K562 (cell line): ENCODE data around the gene KCNC4. TPM values are rescaled to one million over a fixed set of nuclear protein-coding genes. Genes with fewer than 3 reads are reported as not detected.

Source experiments
- ATAC-seq: fragments of 200-7000 bp; cut with Tn5 transposase; 3 replicates; pipeline ENCODE4 v1.9.1; 2020; ENCODE audit warnings: moderate library complexity
- BruUV-seq: library from RNA; stranded (reverse); fragments of 400-500 nt; replicated peaks from 2 replicates; lab custom pipeline; 2021; lab: Mats Ljungman, UMichigan
- CTCF ChIA-PET: fragments of 300-600 bp; formaldehyde crosslinking; extraction: SDS; loops from one replicate; lab custom pipeline; 2021; ENCODE audit warnings: low intra/inter-chr PET ratio; lab: Yijun Ruan, JAX
- POLR2A ChIA-PET: fragments of 300-600, 350-650 bp; sonication (Branson Sonifier 250); formaldehyde crosslinking; extraction: SDS; loops from one replicate; lab custom pipeline; 2021; ENCODE audit warnings: antibody characterized with exemption, inconsistent platforms; lab: Yijun Ruan, JAX
- DNase-seq, 4 experiments: peaks; one replicate each; pipeline versions ENCODE4 v3.0.0 to v3.0.0-alpha.2; 2011 to 2018; ENCODE audit warnings: low spot score in 3 of 4, mixed read lengths in 3 of 4; ENCODE audit errors: extremely low read depth in 1 of 4
- FAIRE-seq: peaks from 2 replicates; lab custom pipeline; 2011; peaks lifted over from hg19 to GRCh38; lab: Jason Lieb, UNC
- H2AFZ ChIP-seq: 2 replicates; pipeline ENCODE4 v1.6.0; 2011; ENCODE audit warnings: low read depth, low read length, control low read depth, inconsistent platforms
- H3K27ac ChIP-seq: fragments of 200-600 bp; 3 replicates; pipeline ENCODE4 v1.8.0; 2011; ENCODE audit warnings: low read depth, mild to moderate bottlenecking, control low read depth, inconsistent platforms, low read length, moderate library complexity, mixed read lengths; ENCODE audit errors: extremely low read depth
- H3K27me3 ChIP-seq, 2 experiments: fragments of 300-600 bp in 1 of 2; 2 replicates in 1 of 2; 3 replicates in 1 of 2; pipeline versions ENCODE4 v1.6.0 to v1.8.0; 2011; ENCODE audit warnings: inconsistent platforms in 2 of 2, low read length in 2 of 2, mild to moderate bottlenecking in 1 of 2, mixed read lengths in 1 of 2, moderate library complexity in 1 of 2; ENCODE audit not compliant: control insufficient read depth in 2 of 2, insufficient read depth in 2 of 2
- H3K36me3 ChIP-seq: fragments of 300-600 bp; 3 replicates; pipeline ENCODE4 v1.8.0; 2011; ENCODE audit warnings: mild to moderate bottlenecking, low read length, inconsistent platforms; ENCODE audit not compliant: control insufficient read depth, insufficient read depth
- H3K4me1 ChIP-seq, 2 experiments: fragments of 200-600 bp in 1 of 2; replicated peaks in 1 of 2; 2 replicates in 1 of 2; 3 replicates in 1 of 2; pipeline versions ENCODE4 v1.5.1 to v1.8.0; 2011; ENCODE audit warnings: inconsistent platforms in 2 of 2, low read length in 2 of 2, mild to moderate bottlenecking in 1 of 2, mixed read lengths in 1 of 2, moderate library complexity in 1 of 2; ENCODE audit not compliant: control insufficient read depth in 2 of 2, insufficient read depth in 2 of 2
- H3K4me2 ChIP-seq: 2 replicates; pipeline ENCODE4 v1.6.1; 2011; ENCODE audit warnings: low read length, control low read depth, inconsistent platforms, mixed read lengths; ENCODE audit not compliant: insufficient read depth
- H3K4me3 ChIP-seq: fragments of 200-600 bp; sonication (generic), shearing (Covaris generic); 2 replicates; pipeline ENCODE4 v1.5.1; 2016; ENCODE audit warnings: control low read depth, inconsistent platforms
- H3K79me2 ChIP-seq: fragments of 200-600 bp; 3 replicates; pipeline ENCODE4 v1.8.0; 2011; ENCODE audit warnings: low read length, inconsistent platforms; ENCODE audit not compliant: control insufficient read depth, insufficient read depth
- H3K9ac ChIP-seq, 2 experiments: 2 replicates each; pipeline versions ENCODE4 v1.6.0 to v1.6.1; 2011; ENCODE audit warnings: low read depth in 2 of 2, low read length in 2 of 2, control low read depth in 1 of 2, inconsistent platforms in 1 of 2, mild to moderate bottlenecking in 1 of 2, mixed read lengths in 1 of 2; ENCODE audit not compliant: insufficient read depth in 1 of 2
- H3K9me1 ChIP-seq: one replicate; pipeline ENCODE4 v1.6.0; 2011; ENCODE audit warnings: inconsistent platforms, mild to moderate bottlenecking, low read length, moderate library complexity; ENCODE audit not compliant: control insufficient read depth, insufficient read depth
- H3K9me3 ChIP-seq: replicated peaks from 2 replicates; pipeline ENCODE4 v1.5.1; 2011; ENCODE audit warnings: low read depth, low read length, inconsistent platforms; ENCODE audit not compliant: control insufficient read depth, insufficient read depth
- H4K20me1 ChIP-seq: replicated peaks from 2 replicates; pipeline ENCODE4 v1.6.1; 2011; ENCODE audit warnings: low read length, inconsistent platforms, mixed read lengths; ENCODE audit not compliant: control insufficient read depth, insufficient read depth
- CBX2 ChIP-seq: fragments of 200-600 bp; sonication (generic); IDR thresholded peaks from one replicate; pipeline ENCODE4 v1.6.1; 2012; ENCODE audit warnings: mild to moderate bottlenecking, low read length, inconsistent platforms; ENCODE audit not compliant: insufficient read depth, poor library complexity, severe bottlenecking
- CHCHD3 ChIP-seq: fragments of 250-450 bp; sonication (Bioruptor Pico); IDR thresholded peaks from 2 replicates; pipeline ENCODE4 v2.1.2; 2022; ENCODE audit warnings: mild to moderate bottlenecking
- E2F1 ChIP-seq: sonication (generic); formaldehyde crosslinking; IDR thresholded peaks from 2 replicates; pipeline ENCODE4 v1.8.1; 2023; ENCODE audit warnings: mild to moderate bottlenecking, missing genetic modification reagents, moderate library complexity
- ELF1 ChIP-seq: fragments of 200-800 bp; sonication (Bioruptor generic); IDR thresholded peaks from 2 replicates; pipeline ENCODE4 v1.6.1; 2016; ENCODE audit warnings: missing genetic modification characterization, missing compliant biosample characterization
- ELK1 ChIP-seq: sonication (generic); formaldehyde crosslinking; IDR thresholded peaks from 2 replicates; pipeline ENCODE4 v1.8.1; 2022; ENCODE audit warnings: missing genetic modification reagents
- ESRRA ChIP-seq: fragments of 450-650 bp; IDR thresholded peaks from 2 replicates; pipeline ENCODE4 v1.6.1; 2014; ENCODE audit warnings: low read depth, mild to moderate bottlenecking, moderate library complexity, borderline replicate concordance
- GMEB1 ChIP-seq: fragments of 250-450 bp; sonication (Bioruptor Pico); IDR thresholded peaks from 2 replicates; pipeline ENCODE4 v1.4.0; 2020; ENCODE audit warnings: mild to moderate bottlenecking
- MCM7 ChIP-seq, 2 experiments: fragments of 450-650 bp; IDR thresholded peaks; 2 replicates each; pipeline ENCODE4 v1.6.1; 2016 to 2018
- MEF2A ChIP-seq: IDR thresholded peaks from 2 replicates; pipeline ENCODE4 v1.6.1; 2011; ENCODE audit warnings: low read depth, mild to moderate bottlenecking, low read length, moderate library complexity; ENCODE audit not compliant: control insufficient read depth
- NCOR1 ChIP-seq: fragments of 450-650 bp; IDR thresholded peaks from 2 replicates; pipeline ENCODE4 v1.6.1; 2016; ENCODE audit warnings: mild to moderate bottlenecking, moderate library complexity
- RAD21 ChIP-seq, 2 experiments: fragments of 250-450 bp in 1 of 2; fragments of 450-650 bp in 1 of 2; sonication (Bioruptor Pico) in 1 of 2; formaldehyde crosslinking in 1 of 2; IDR thresholded peaks in 1 of 2; conservative IDR thresholded peaks in 1 of 2; 2 replicates each; pipeline versions ENCODE4 v1.4.0 to v1.8.0; 2020 to 2022; ENCODE audit warnings: mild to moderate bottlenecking in 2 of 2, moderate library complexity in 1 of 2
- RBM14 ChIP-seq: fragments of 200-400 bp; formaldehyde crosslinking; IDR thresholded peaks from 2 replicates; pipeline ENCODE4 v1.6.1; 2018; ENCODE audit warnings: low read depth, mild to moderate bottlenecking, low read length, moderate library complexity, borderline replicate concordance; ENCODE audit not compliant: insufficient read depth
- RFX1 ChIP-seq: fragments of 450-650 bp; IDR thresholded peaks from 2 replicates; pipeline ENCODE4 v1.6.1; 2016; ENCODE audit warnings: mild to moderate bottlenecking, moderate library complexity
- ZBTB7A ChIP-seq: IDR thresholded peaks from 2 replicates; pipeline ENCODE4 v1.6.1; 2011; ENCODE audit warnings: low read depth, mild to moderate bottlenecking, low read length, moderate library complexity, borderline replicate concordance; ENCODE audit not compliant: control insufficient read depth
- WGBS: fragments of 100-300 bp; shearing (Covaris generic); methylation state at CpG from one replicate; pipeline ENCODE4 v1.1.6; 2016; ENCODE audit warnings: low coverage, mixed read lengths; ENCODE audit not compliant: insufficient coverage; ENCODE audit errors: missing lambda C conversion rate; 5-methylcytosine and 5-hydroxymethylcytosine counted together
- in situ Hi-C: fragments of 300-500 bp; cut with MboI; formaldehyde crosslinking; loops from 4 replicates; pipeline ENCODE4 v1.15.0; 2018; ENCODE audit warnings: inconsistent platforms, mixed read lengths
- intact Hi-C: fragments of 100-400 bp; cut with micrococcal nuclease; formaldehyde crosslinking; loops from 2 replicates; pipeline ENCODE4 v1.14.2; 2022
- polyA plus RNA-seq, 8 experiments: library from polyadenylated mRNA; depleted of rRNA in 4 of 8; stranded (reverse) in 5 of 8; unstranded in 3 of 8; fragments of >200 nt; fragmentation: Nextera tagmentation in 2 of 8; fragmentation: Illumina TruSeq in 1 of 8; extraction: Ambion mirVana in 2 of 8; extraction: Trizol in 1 of 8; gene quantifications; 2 replicates each; pipeline versions ENCODE4 v1.2.1 to v1.2.3, GENCODE V29; 2011 to 2014; ENCODE audit warnings: inconsistent platforms in 1 of 8, missing spikeins in 1 of 8
- total RNA-seq, 7 experiments: library from RNA; depleted of rRNA in 6 of 7; stranded (reverse); fragments of >200 nt in 6 of 7; fragmentation: Illumina TruSeq in 2 of 7; extraction: Trizol in 2 of 7; gene quantifications; 2 replicates each; pipeline versions ENCODE4 v1.2.1 to v1.2.3, GENCODE V29; 2011 to 2021; ENCODE audit warnings: low replicate concordance in 1 of 7
- TF ChIP-seq, protein P1 (sequence below), 2 experiments: fragments of 150-350 bp in 1 of 2; IDR thresholded peaks; 2 replicates each; pipeline ENCODE4 v1.6.1; 2012 to 2016; ENCODE audit warnings: low read depth in 2 of 2, low read length in 2 of 2, mild to moderate bottlenecking in 1 of 2, moderate library complexity in 1 of 2

The KCNC4 gene
- total and polyA plus RNA-seq, 9 of the 15 experiments (the other 6 are each of a cell fraction or from before 2014, with no cell fraction given): 0.07 to 1.8 (median 0.73) TPM

DNA sequence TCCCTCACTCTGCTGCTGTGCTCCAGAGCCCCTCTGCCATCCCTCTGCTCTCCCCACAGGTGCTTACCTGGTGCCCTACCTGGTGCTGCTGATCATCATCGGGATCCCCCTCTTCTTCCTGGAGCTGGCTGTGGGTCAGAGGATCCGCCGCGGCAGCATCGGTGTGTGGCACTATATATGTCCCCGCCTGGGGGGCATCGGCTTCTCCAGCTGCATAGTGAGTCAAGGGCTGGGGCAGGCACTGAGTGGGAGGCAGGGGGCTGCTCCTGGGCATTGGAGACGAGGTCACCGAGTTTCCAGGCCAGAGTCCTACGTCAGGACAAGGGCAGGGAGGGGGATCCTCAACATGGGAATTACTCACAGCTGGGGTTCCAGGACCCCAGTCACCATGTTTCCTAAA lies 38.1 kb upstream of the KCNC4 start:
- no peak overlapping the region for H3K9ac ChIP-seq
- peaks cover 51 to 71% of the 10 kb centered on the region in 2 experiments for H3K27me3 ChIP-seq
- POLR2A ChIA-PET: interaction anchor here (0.6 to 1.4 kb wide), 4 partner anchors 10 to 133 kb away, joined by 3 to 4 read pairs (median 4); no protein-coding TSS in a partner anchor
- H3K4me3 ChIP-seq: no peak overlapping the region
- ATAC-seq (no peak), DNase-seq (no peak), FAIRE-seq (no peak)
- H3K9me1 ChIP-seq: no peaks in the 10 kb centered on the region
- H3K79me2 ChIP-seq: no peaks in the 10 kb centered on the region
- H3K4me2 ChIP-seq: no peak overlapping the region
- H2AFZ ChIP-seq: no peak overlapping the region
- H3K36me3 ChIP-seq: no peaks in the 10 kb centered on the region
- CTCF ChIA-PET: no interaction called here
- in situ Hi-C loops: no loop called here
- H3K9me3 ChIP-seq: no peaks in the 10 kb centered on the region
- WGBS: 2% methylated on average over 9 of the region's 10 CpGs
- 0 out of 2 replicates have a peak, but pooled peaks cover 13% of the 10 kb centered on the region for H4K20me1 ChIP-seq
- intact Hi-C loops: no loop called here
- BruUV-seq: no TSS peak
- H3K27ac ChIP-seq: no peak overlapping the region
- no peaks in the 10 kb centered on the region for H3K4me1 ChIP-seq
- no peak for TF ChIP-seq ESRRA
- no peak for TF ChIP-seq NCOR1
- no peak for TF ChIP-seq RBM14
- no peak for TF ChIP-seq CHCHD3 (CRISPR knock-in tag)
- no peak for TF ChIP-seq MCM7 (IDR thresholded peaks at IDR 0.05)
- TF ChIP-seq RAD21 (CRISPR knock-in tag; conservative IDR thresholded peaks at IDR 0.05 in 1 of 2, IDR thresholded peaks at IDR 0.05 in 1 of 2): no peak
- no peak for TF ChIP-seq ELF1 (tag)
- no peak for TF ChIP-seq ELK1 (CRISPR knock-in tag)
- no peak for TF ChIP-seq E2F1 (CRISPR knock-in tag)
- no peak for TF ChIP-seq CBX2
- TF ChIP-seq RFX1: no peak
- TF ChIP-seq GMEB1: no peak
- TF ChIP-seq, protein P1, sequence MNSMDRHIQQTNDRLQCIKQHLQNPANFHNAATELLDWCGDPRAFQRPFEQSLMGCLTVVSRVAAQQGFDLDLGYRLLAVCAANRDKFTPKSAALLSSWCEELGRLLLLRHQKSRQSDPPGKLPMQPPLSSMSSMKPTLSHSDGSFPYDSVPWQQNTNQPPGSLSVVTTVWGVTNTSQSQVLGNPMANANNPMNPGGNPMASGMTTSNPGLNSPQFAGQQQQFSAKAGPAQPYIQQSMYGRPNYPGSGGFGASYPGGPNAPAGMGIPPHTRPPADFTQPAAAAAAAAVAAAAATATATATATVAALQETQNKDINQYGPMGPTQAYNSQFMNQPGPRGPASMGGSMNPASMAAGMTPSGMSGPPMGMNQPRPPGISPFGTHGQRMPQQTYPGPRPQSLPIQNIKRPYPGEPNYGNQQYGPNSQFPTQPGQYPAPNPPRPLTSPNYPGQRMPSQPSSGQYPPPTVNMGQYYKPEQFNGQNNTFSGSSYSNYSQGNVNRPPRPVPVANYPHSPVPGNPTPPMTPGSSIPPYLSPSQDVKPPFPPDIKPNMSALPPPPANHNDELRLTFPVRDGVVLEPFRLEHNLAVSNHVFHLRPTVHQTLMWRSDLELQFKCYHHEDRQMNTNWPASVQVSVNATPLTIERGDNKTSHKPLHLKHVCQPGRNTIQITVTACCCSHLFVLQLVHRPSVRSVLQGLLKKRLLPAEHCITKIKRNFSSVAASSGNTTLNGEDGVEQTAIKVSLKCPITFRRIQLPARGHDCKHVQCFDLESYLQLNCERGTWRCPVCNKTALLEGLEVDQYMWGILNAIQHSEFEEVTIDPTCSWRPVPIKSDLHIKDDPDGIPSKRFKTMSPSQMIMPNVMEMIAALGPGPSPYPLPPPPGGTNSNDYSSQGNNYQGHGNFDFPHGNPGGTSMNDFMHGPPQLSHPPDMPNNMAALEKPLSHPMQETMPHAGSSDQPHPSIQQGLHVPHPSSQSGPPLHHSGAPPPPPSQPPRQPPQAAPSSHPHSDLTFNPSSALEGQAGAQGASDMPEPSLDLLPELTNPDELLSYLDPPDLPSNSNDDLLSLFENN (IDR thresholded peaks at IDR 0.05; ENCODE audit: low read depth in 2 of 2, low read length in 2 of 2): no peak
- no peak for TF ChIP-seq MEF2A
- no peak for TF ChIP-seq ZBTB7A
